ENCODE results near the gene GABARAPL1.
"Not testable (repeated sequence)": the region's sequence is repeated elsewhere in the genome, so short reads cannot be mapped to it uniquely, and the experiment has no call there.

Gene GABARAPL1

GRCh38 chr12:10204495-10204894 is 8.2 kb upstream of the GABARAPL1 start:
- not testable (repeated sequence) for DNase-seq

- DNase-seq, result no peak
These were observed 7.4 kb upstream of the GABARAPL1 start for GRCh38 chr12:10205220-10205807.

GRCh38 chr12:10207136-10207535 is 5.5 kb upstream of the GABARAPL1 start:
- DNase-seq, result no peak

GRCh38 chr12:10210225-10210624 is 2.5 kb upstream of the GABARAPL1 start:
- no peak for DNase-seq

- no peak for DNase-seq
These were observed 1.4 kb upstream of the GABARAPL1 start for GRCh38 chr12:10211101-10211939.

- peak; percentile 89 to 90 for DNase-seq
These were observed 538 bp upstream of the GABARAPL1 start for GRCh38 chr12:10211940-10212738.

GRCh38 chr12:10213168-10214135 is 775 bp downstream of the GABARAPL1 start:
- DNase-seq, result peak; percentile 84 to 87

- no peak for DNase-seq
These were observed 1.6 kb downstream of the GABARAPL1 start for GRCh38 chr12:10214136-10214894.

- DNase-seq, result peak in 1 of 2 donors; percentile 17
These were observed 2.2 kb downstream of the GABARAPL1 start for GRCh38 chr12:10214895-10215267.

- peak in 1 of 2 donors; percentile 60 for DNase-seq
These were observed 2.8 kb downstream of the GABARAPL1 start for GRCh38 chr12:10215436-10215835.

GRCh38 chr12:10215946-10216345 is 3.3 kb downstream of the GABARAPL1 start:
- peak; percentile 18 to 56 for DNase-seq

- DNase-seq, result no peak
These were observed 5.3 kb downstream of the GABARAPL1 start for GRCh38 chr12:10218021-10218420.

- DNase-seq, result no peak
These were observed 7.9 kb downstream of the GABARAPL1 start for GRCh38 chr12:10220398-10221077.

- no peak for DNase-seq
These were observed 9.2 kb downstream of the GABARAPL1 start for GRCh38 chr12:10221846-10222245.

GRCh38 chr12:10223208-10223607 is 10.5 kb downstream of the GABARAPL1 start:
- no peak for DNase-seq

- not testable (repeated sequence) for DNase-seq
These were observed 12.7 kb downstream of the GABARAPL1 start for GRCh38 chr12:10225426-10225825.

GRCh38 chr12:10226086-10226485 is 13.4 kb downstream of the GABARAPL1 start:
- no peak for DNase-seq

GRCh38 chr12:10226731-10227130 is 14.1 kb downstream of the GABARAPL1 start:
- DNase-seq, result no peak

- no peak for DNase-seq
These were observed 15.0 kb downstream of the GABARAPL1 start for GRCh38 chr12:10227648-10228047.

GRCh38 chr12:10234562-10234961 is 21.9 kb downstream of the GABARAPL1 start:
- no peak for DNase-seq

Data from CD4-positive, alpha-beta T cell treated with Interferon alpha-2 for 1 hour (primary cell).